GM21390 (cell line): ENCODE measurements around the gene PARVG.

Experiments
- ATAC-seq: cut with Tn5 transposase; IDR thresholded peaks from one replicate; pipeline ENCODE4 v1.9.1; 2021; ENCODE audit not compliant: unreplicated experiment

Gene PARVG

GRCh38 chr22:44180706-44181032, at the start of gene PARVG:
Gene PARVG (plus strand): TSS chr22:44180925. CDS start chr22:44183330, 2,405 bp downstream.
- no peak for ATAC-seq

- ATAC-seq: no peak
Measured at GRCh38 chr22:44131412-44131811, 49.3 kb upstream of the PARVG start.

GRCh38 chr22:44131989-44132685, 48.6 kb upstream of the PARVG start:
- ATAC-seq: no peak

- ATAC-seq: no peak
Measured at GRCh38 chr22:44132724-44133123, 48.0 kb upstream of the PARVG start.

GRCh38 chr22:44133161-44133560, 47.6 kb upstream of the PARVG start:
- no peak for ATAC-seq

- ATAC-seq: no peak
Measured at GRCh38 chr22:44133901-44134571, 46.7 kb upstream of the PARVG start.

- ATAC-seq: no peak
Measured at GRCh38 chr22:44136112-44136511, 44.6 kb upstream of the PARVG start.

GRCh38 chr22:44136786-44137185, 43.9 kb upstream of the PARVG start:
- ATAC-seq: no peak

- ATAC-seq: no peak
Measured at GRCh38 chr22:44137415-44137814, 43.3 kb upstream of the PARVG start.

GRCh38 chr22:44139773-44140172, 41.0 kb upstream of the PARVG start:
- no peak for ATAC-seq

- no peak for ATAC-seq
Measured at GRCh38 chr22:44142421-44143104, 38.2 kb upstream of the PARVG start.

GRCh38 chr22:44143105-44143474, 37.6 kb upstream of the PARVG start:
- ATAC-seq: no peak

GRCh38 chr22:44143579-44143978, 37.1 kb upstream of the PARVG start:
- ATAC-seq: no peak

GRCh38 chr22:44144046-44144569, 36.6 kb upstream of the PARVG start:
- ATAC-seq: no peak

GRCh38 chr22:44145544-44145943, 35.2 kb upstream of the PARVG start:
- ATAC-seq: no peak

- ATAC-seq: no peak
Measured at GRCh38 chr22:44146088-44146861, 34.5 kb upstream of the PARVG start.

- no peak for ATAC-seq
Measured at GRCh38 chr22:44147008-44147645, 33.6 kb upstream of the PARVG start.

- no peak for ATAC-seq
Measured at GRCh38 chr22:44147821-44148574, 32.7 kb upstream of the PARVG start.

- no peak for ATAC-seq
Measured at GRCh38 chr22:44151676-44152075, 29.0 kb upstream of the PARVG start.

GRCh38 chr22:44153710-44154109, 27.0 kb upstream of the PARVG start:
- ATAC-seq: no peak
